Activated naive CD8-positive, alpha-beta T cell (primary cell): Measurements from ENCODE around the gene CUL4B.
A peak's percentile ranks its signal among the peaks of the same experiment; 100 is the strongest.
"Not testable (repeated sequence)": the region's sequence is repeated elsewhere in the genome, so short reads cannot be mapped to it uniquely, and the experiment has no call there.

Source experiments
- H3K27ac Mint-ChIP-seq: one replicate; pipeline ENCODE4 v1.8.0; 2021; ENCODE audit warnings: mixed read lengths
- H3K27me3 Mint-ChIP-seq: one replicate; pipeline ENCODE4 v1.8.0; 2021; ENCODE audit warnings: mixed read lengths
- H3K36me3 Mint-ChIP-seq: one replicate; pipeline ENCODE4 v1.8.0; 2021; ENCODE audit warnings: mixed read lengths
- H3K4me1 Mint-ChIP-seq: one replicate; pipeline ENCODE4 v1.8.0; 2021; ENCODE audit warnings: low read depth, mixed read lengths
- H3K4me3 Mint-ChIP-seq: one replicate; pipeline ENCODE4 v1.8.0; 2021; ENCODE audit warnings: mild to moderate bottlenecking, mixed read lengths
- H3K9me3 Mint-ChIP-seq: one replicate; pipeline ENCODE4 v1.8.0; 2021; ENCODE audit warnings: low read depth, mixed read lengths

The CUL4B gene

GRCh38 chrX:120560842-120561633 is at the start of gene CUL4B:
TSS of gene CUL4B (minus strand) at chrX:120560962. CDS start at chrX:120560638, 324 bp downstream.
- H3K36me3 Mint-ChIP-seq = peaks cover 2% of the 10 kb centered on the region
- H3K27ac Mint-ChIP-seq = peak within 1 kb of the TSS; percentile 98
- H3K4me3 Mint-ChIP-seq = peak within 1 kb of the TSS; percentile 98
- H3K9me3 Mint-ChIP-seq = no peaks in the 10 kb centered on the region
- H3K27me3 Mint-ChIP-seq = no peaks in the 10 kb centered on the region
- peaks cover 34% of the 10 kb centered on the region for H3K4me1 Mint-ChIP-seq

GRCh38 chrX:120604361-120604782 is 43.6 kb upstream of the CUL4B start:
- Mint-ChIP-seq H3K9me3 (no peaks in the 10 kb centered on the region), H3K27ac (peak overlapping the region; percentile 98), H3K36me3 (no peaks in the 10 kb centered on the region)

GRCh38 chrX:120603707-120604360 is 43.1 kb upstream of the CUL4B start, which contains the start of gene MCTS1:
TSS of gene MCTS1 (plus strand) at chrX:120604101. CDS start at chrX:120604237, 136 bp downstream.
- Mint-ChIP-seq H3K4me1 (peaks cover 9% of the 10 kb centered on the region), H3K27ac (peak within 1 kb of the TSS; percentile 98), H3K36me3 (no peaks in the 10 kb centered on the region), H3K9me3 (no peaks in the 10 kb centered on the region), H3K4me3 (peak within 1 kb of the TSS; percentile 98), H3K27me3 (no peaks in the 10 kb centered on the region)

More at GRCh38 chrX:120604361-120604782, 43.6 kb upstream of the CUL4B start:
- Mint-ChIP-seq H3K27me3 (no peaks in the 10 kb centered on the region), H3K4me1 (peaks cover 9% of the 10 kb centered on the region), H3K4me3 (peak overlapping the region; percentile 98)

GRCh38 chrX:120585702-120586101 is 24.9 kb upstream of the CUL4B start:
- Mint-ChIP-seq H3K36me3 (no peaks in the 10 kb centered on the region), H3K9me3 (no peaks in the 10 kb centered on the region), H3K4me3 (no peak overlapping the region), H3K4me1 (peaks cover 2% of the 10 kb centered on the region), H3K27ac (no peak overlapping the region), H3K27me3 (peaks cover 4% of the 10 kb centered on the region)

- no peaks in the 10 kb centered on the region for H3K9me3 Mint-ChIP-seq
- H3K27ac Mint-ChIP-seq = no peak overlapping the region
- H3K4me1 Mint-ChIP-seq = peaks cover 5% of the 10 kb centered on the region
- no peak overlapping the region for H3K4me3 Mint-ChIP-seq
- H3K27me3 Mint-ChIP-seq = no peaks in the 10 kb centered on the region
- H3K36me3 Mint-ChIP-seq = no peaks in the 10 kb centered on the region
Measured at GRCh38 chrX:120575379-120576114, 14.8 kb upstream of the CUL4B start.

- not testable (repeated sequence) for H3K36me3 Mint-ChIP-seq, H3K27me3 Mint-ChIP-seq, H3K4me3 Mint-ChIP-seq, H3K4me1 Mint-ChIP-seq, H3K9me3 Mint-ChIP-seq, H3K27ac Mint-ChIP-seq
Measured at GRCh38 chrX:120573806-120574205, 13.0 kb upstream of the CUL4B start.

GRCh38 chrX:120570011-120570600 is 9.3 kb upstream of the CUL4B start:
- Mint-ChIP-seq H3K9me3 (no peaks in the 10 kb centered on the region), H3K36me3 (no peaks in the 10 kb centered on the region), H3K27me3 (no peaks in the 10 kb centered on the region), H3K4me3 (no peak overlapping the region), H3K4me1 (peaks cover 5% of the 10 kb centered on the region), H3K27ac (no peak overlapping the region)

GRCh38 chrX:120568609-120569008 is 7.8 kb upstream of the CUL4B start:
- no peak overlapping the region for H3K4me3 Mint-ChIP-seq
- no peaks in the 10 kb centered on the region for H3K36me3 Mint-ChIP-seq
- no peaks in the 10 kb centered on the region for H3K9me3 Mint-ChIP-seq
- peaks cover 5% of the 10 kb centered on the region for H3K4me1 Mint-ChIP-seq
- H3K27me3 Mint-ChIP-seq = no peaks in the 10 kb centered on the region
- no peak overlapping the region for H3K27ac Mint-ChIP-seq

- Mint-ChIP-seq H3K4me1 (peaks cover 5% of the 10 kb centered on the region), H3K27me3 (no peaks in the 10 kb centered on the region), H3K9me3 (no peaks in the 10 kb centered on the region), H3K27ac (no peak overlapping the region), H3K36me3 (no peaks in the 10 kb centered on the region), H3K4me3 (no peak overlapping the region)
Measured at GRCh38 chrX:120568035-120568434, 7.3 kb upstream of the CUL4B start.

- H3K27ac Mint-ChIP-seq = no peak overlapping the region
- no peaks in the 10 kb centered on the region for H3K36me3 Mint-ChIP-seq
- no peaks in the 10 kb centered on the region for H3K27me3 Mint-ChIP-seq
- no peak overlapping the region for H3K4me3 Mint-ChIP-seq
- peaks cover 12% of the 10 kb centered on the region for H3K4me1 Mint-ChIP-seq
- H3K9me3 Mint-ChIP-seq = no peaks in the 10 kb centered on the region
Measured at GRCh38 chrX:120566817-120567216, 6.1 kb upstream of the CUL4B start.

GRCh38 chrX:120564925-120565324 is 4.2 kb upstream of the CUL4B start:
- Mint-ChIP-seq H3K4me1 (peaks cover 8% of the 10 kb centered on the region), H3K36me3 (no peaks in the 10 kb centered on the region), H3K27ac (no peak overlapping the region), H3K9me3 (no peaks in the 10 kb centered on the region), H3K27me3 (no peaks in the 10 kb centered on the region), H3K4me3 (no peak overlapping the region)

- H3K27me3 Mint-ChIP-seq = no peaks in the 10 kb centered on the region
- H3K9me3 Mint-ChIP-seq = no peaks in the 10 kb centered on the region
- peak overlapping the region; percentile 98 for H3K4me3 Mint-ChIP-seq
- peak overlapping the region; percentile 98 for H3K27ac Mint-ChIP-seq
- peaks cover 25% of the 10 kb centered on the region for H3K4me1 Mint-ChIP-seq
- no peaks in the 10 kb centered on the region for H3K36me3 Mint-ChIP-seq
Measured at GRCh38 chrX:120562569-120562926, 1.8 kb upstream of the CUL4B start.

- peaks cover 30% of the 10 kb centered on the region for H3K4me1 Mint-ChIP-seq
- H3K9me3 Mint-ChIP-seq = no peaks in the 10 kb centered on the region
- peak overlapping the region; percentile 98 for H3K27ac Mint-ChIP-seq
- peaks cover 2% of the 10 kb centered on the region for H3K36me3 Mint-ChIP-seq
- H3K4me3 Mint-ChIP-seq = peak overlapping the region; percentile 98
- no peaks in the 10 kb centered on the region for H3K27me3 Mint-ChIP-seq
Measured at GRCh38 chrX:120561634-120562568, 1.1 kb upstream of the CUL4B start.

- peak overlapping the region; percentile 98 for H3K4me3 Mint-ChIP-seq
- no peaks in the 10 kb centered on the region for H3K9me3 Mint-ChIP-seq
- H3K27ac Mint-ChIP-seq = peak overlapping the region; percentile 98
- H3K27me3 Mint-ChIP-seq = no peaks in the 10 kb centered on the region
- H3K4me1 Mint-ChIP-seq = peaks cover 36% of the 10 kb centered on the region
- H3K36me3 Mint-ChIP-seq = peaks cover 2% of the 10 kb centered on the region
Measured at GRCh38 chrX:120560405-120560841, 339 bp downstream of the CUL4B start.
